GM18498 (cell line): Measurements from ENCODE around the gene MRPL23.

Experiments used
- ATAC-seq: cut with Tn5 transposase; IDR thresholded peaks from one replicate; pipeline ENCODE4 v1.9.1; 2021; ENCODE audit warnings: mild to moderate bottlenecking, moderate library complexity; ENCODE audit not compliant: unreplicated experiment

MRPL23 gene

GRCh38 chr11:1946812-1947484, at the start of gene MRPL23:
TSS of gene MRPL23 (plus strand) at chr11:1947332. CDS start at chr11:1947363, 31 bp downstream.
- no peak for ATAC-seq

DNA sequence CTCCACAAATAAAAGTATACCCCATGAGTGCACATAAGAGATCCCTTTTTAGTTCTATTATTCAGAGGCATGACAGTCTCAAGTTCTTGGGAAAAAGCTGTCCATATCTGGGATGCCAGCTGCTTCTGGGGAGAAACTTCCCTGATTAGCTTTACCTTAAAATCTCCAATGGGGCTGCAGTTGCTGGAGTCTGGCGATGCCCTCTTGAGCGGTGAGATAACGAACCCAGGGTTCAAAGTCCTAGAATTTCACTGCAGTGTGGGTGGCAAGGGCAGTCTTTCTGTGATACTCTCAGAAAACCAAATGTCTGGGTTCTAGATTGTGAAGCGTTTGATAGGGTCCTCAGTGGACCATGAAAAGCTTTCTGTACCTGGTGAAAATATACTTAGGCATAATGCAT, 48.0 kb upstream of the MRPL23 start:
- no peak for ATAC-seq

DNA sequence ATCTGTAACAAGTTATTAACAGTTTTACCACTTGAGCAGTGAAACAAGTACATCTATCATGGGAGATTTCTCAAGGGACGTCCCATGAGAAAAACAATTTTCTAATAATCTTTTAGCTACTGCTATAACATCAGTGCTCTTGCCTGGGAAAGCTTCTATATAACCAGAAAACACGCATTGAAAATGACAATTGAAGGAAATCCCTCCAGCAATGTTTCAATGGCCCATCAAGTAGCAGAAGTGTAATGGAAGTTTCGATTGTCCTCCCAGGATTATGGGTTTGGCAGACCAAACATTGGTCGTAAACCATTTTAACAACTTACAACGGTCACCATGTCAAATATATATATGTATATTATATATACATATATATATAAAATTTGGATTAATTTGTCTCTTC, 47.4 kb upstream of the MRPL23 start:
- ATAC-seq, result no peak

- no peak for ATAC-seq
Observed at GRCh38 chr11:1906181-1906580, 41.0 kb upstream of the MRPL23 start.

DNA sequence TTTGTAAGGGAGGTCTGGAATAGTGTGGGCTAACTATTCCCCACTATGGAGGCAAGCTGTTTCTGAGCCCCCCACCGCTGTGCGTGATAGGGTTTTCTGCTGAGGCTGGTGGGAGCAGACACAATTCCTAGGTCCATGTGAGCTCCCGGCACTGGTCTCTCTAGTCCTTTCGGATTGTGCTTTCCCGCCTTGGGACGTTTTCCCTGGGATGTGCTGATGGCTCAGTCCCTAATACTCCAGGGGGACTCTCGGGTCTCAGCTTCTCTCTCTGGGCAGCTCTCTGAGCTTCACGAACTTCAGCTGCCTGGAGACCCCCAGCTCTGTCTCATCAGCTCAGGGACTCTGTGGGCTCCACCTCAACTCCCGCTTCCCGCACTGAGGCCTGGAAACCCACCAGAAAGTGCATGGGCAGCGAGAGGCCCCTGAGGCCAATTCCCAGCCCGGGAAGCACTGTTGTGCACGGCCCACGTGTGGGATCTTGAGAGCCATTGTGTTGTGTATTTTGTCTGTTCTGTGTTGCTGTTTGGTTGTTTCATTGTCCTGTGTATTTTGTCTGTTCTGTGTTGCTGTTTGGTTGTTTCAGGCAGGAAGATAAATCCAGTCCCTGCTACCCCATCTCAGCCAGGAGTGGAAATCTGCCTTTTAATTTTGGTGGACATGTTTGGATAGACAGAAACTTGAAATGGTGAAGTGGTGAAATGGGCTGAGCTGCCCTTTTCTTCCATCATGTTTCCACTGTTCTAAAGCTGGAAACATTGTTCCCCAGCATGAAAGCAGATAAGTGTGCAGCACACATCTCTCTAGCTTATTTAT, 40.3 kb upstream of the MRPL23 start:
- no peak for ATAC-seq

GRCh38 chr11:1908618-1909017, 38.5 kb upstream of the MRPL23 start:
- no peak for ATAC-seq

GRCh38 chr11:1909524-1909923, 37.6 kb upstream of the MRPL23 start:
- no peak for ATAC-seq

DNA sequence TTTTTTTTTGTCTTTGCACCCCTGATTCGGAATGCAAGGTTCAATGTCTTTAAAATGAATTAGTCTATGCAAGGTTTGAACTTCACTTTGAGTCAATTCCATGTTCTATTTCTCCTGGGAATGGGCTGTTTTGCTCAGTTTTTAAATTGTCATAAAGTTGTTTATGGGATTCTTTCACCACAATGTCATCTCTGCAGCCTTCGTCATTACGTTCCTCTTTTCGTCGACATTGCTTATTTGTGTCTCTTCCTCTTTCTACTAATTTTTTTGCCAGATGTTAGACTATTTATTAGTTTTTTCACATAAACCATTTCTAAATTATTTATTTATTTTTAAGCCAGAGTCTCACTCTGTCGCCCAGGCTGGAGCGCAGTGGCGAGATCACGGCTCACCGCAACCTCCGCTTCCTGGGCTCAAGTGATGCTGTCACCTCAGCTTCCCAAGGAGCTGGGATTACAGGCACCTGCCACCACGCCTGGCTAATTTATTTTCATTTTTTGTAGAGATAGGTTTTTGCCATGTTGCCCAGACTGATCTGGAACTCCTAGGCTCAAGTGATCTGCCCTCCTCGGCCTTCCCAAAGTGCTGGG, 34.7 kb upstream of the MRPL23 start:
- ATAC-seq, result no peak

GRCh38 chr11:1913271-1914060, 33.7 kb upstream of the MRPL23 start:
- no peak for ATAC-seq

GRCh38 chr11:1915795-1916131, 31.4 kb upstream of the MRPL23 start:
- no peak for ATAC-seq

DNA sequence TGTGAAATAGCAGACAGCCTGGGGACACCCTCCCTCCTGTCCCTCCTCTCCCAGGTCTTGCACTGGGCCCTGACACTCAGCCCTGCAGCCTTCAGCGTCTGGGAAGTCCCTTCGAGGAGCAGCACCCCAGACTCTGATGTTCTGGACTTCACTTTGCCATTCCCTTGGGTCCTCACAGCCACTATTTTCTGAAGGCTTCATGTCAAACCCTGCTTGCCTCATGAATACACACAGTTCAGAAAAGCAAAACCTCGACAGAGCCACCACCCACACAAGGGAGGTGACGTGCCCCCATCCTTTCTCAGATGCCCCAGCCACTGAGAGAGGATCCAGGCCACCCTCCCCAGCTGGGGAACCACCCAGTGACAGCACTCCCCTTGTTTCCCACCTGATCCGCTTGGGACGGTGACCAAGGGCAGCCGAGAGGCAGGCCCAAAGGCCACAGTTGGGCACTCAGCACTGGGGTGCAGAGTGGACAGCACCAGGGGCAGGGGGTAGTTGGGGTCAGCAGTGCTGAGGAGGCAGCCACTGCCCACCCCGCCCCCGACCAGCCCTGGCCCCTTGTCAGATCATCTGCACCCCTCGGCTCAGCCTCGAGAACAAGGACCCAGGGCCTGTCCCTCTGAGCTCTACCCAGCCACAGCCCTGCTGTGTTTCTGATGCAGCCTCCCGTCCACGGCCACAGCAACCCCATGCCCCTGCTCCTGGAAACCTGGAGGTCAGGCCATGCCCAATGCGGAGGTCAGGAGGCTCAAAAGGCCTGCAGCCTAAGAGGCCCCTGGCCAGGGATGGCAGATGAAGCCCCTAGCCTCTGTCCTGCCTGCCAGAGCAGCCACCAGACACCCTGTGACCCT, 30.8 kb upstream of the MRPL23 start:
- ATAC-seq, result no peak

GRCh38 chr11:1916986-1917522, 30.1 kb upstream of the MRPL23 start:
- no peak for ATAC-seq

DNA sequence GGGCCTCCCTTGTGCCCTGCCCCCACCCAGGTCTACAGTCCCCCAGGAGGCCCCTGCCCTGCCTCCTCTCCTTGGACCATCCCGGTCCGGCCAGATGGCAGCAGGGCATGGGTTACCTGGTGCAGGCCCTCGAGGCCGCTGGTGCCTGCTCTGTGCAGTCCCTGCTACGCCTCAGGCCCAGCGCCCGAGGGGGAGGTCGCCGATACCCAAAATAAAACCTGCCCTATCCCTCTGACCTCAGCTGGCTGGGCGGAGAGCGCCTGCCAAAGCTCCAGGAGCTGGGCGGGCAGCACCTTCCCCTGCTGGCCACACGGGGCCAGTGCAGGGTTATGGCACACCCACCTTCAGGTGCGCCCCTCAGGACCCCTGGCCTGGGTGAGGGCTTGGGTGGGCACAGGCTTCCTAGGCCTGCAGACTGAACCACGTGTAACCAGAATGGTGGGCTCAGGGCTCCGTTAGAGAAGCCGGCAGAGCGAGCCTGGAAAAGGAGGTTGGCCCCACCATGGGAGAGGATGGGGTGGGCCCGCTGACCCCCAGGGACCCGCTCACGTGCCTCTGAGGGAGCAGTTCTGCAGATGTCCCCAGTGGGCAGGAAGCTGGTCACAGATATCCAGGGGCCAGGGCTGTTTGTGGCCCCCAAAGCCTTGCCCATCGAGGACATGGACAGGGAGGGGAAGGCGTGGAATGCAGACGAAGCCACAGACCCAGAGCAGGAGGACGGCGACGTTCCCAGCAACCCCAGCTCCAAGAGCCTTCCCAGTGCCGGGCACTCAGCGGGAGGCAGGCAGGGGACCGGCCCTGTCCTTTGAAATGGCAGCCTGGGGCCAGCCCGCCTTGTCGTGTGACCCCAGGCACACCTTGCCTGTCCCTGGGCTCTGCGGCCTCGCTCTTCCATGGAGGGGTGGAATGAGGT, 29.4 kb upstream of the MRPL23 start:
- ATAC-seq, result no peak

- ATAC-seq, result no peak
Observed at GRCh38 chr11:1918436-1919315, 28.5 kb upstream of the MRPL23 start.

DNA sequence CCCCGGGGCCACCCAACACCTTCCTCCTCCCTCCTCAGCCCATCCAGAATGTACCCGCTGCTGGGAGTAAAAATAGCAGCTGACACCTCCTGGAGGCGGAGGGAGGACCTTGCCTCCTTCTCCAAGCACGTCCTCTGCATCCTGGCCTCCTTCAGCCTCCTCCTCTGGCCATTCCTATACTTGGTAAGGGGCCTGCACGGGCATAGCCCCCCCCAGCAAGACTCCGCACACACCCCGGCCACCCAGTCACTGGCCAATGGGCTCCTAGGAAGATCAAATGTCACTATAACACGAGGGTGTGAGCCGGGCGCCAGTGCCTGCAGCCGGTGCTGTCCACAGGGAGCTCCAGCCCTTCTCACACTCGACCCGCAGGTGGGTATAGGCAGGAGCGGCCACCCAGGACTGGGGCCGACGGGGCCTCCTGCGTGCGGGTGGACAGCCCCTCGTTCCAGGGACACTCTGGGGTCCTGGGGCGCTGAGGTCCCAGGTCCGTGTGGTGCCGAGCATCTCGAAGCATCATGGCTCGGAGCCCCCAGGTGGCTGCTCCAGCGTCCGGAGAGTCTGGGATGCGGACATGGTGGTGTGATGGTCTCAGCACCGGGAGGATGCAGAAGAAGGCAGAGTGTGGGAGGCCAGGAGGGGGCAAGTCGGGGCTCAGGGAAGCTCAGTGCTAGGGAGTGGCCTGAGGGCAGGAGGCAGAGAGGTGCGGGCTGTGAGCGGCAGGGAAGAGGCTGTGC, 27.6 kb upstream of the MRPL23 start, which contains the start of gene TNNT3:
Gene TNNT3 (plus strand): TSS at position 313 of the 737 bp plus-strand sequence. CDS start 3,172 bp downstream, outside the sequence.
- ATAC-seq, result no peak

- no peak for ATAC-seq
Observed at GRCh38 chr11:1920128-1920908, 26.8 kb upstream of the MRPL23 start.
